HG02623 (cell line): ENCODE results near the gene WDR45.

Experiments used
- ATAC-seq: cut with Tn5 transposase; IDR thresholded peaks from one replicate; pipeline ENCODE4 v1.9.1; 2021; ENCODE audit warnings: moderate library complexity; ENCODE audit not compliant: unreplicated experiment

The WDR45 gene

GRCh38 chrX:49053223-49054072 is 26.2 kb downstream of the WDR45 start:
- ATAC-seq: no peak

GRCh38 chrX:49043987-49044281 is 35.8 kb downstream of the WDR45 start:
- no peak for ATAC-seq

- peak; percentile 82 for ATAC-seq
Measured at GRCh38 chrX:49043220-49043986, 36.3 kb downstream of the WDR45 start, which contains the start of gene TFE3. TFE3 (minus strand) TSS chrX:49043357; CDS start chrX:49043226, 131 bp downstream.

- ATAC-seq: no peak
Measured at GRCh38 chrX:49042581-49043219, 37.0 kb downstream of the WDR45 start.

GRCh38 chrX:49041744-49042580 is 37.7 kb downstream of the WDR45 start:
- ATAC-seq: no peak

GRCh38 chrX:49040376-49040955 is 39.2 kb downstream of the WDR45 start:
- no peak for ATAC-seq

- no peak for ATAC-seq
Measured at GRCh38 chrX:49039598-49040375, 39.9 kb downstream of the WDR45 start.

GRCh38 chrX:49037883-49038475 is 41.7 kb downstream of the WDR45 start:
- no peak for ATAC-seq

GRCh38 chrX:49030283-49030682 is 49.4 kb downstream of the WDR45 start:
- no peak for ATAC-seq

- no peak for ATAC-seq
Measured at GRCh38 chrX:49029876-49030275, 49.8 kb downstream of the WDR45 start.
